ENCODE measurements around the gene UNC5C.

DNA sequence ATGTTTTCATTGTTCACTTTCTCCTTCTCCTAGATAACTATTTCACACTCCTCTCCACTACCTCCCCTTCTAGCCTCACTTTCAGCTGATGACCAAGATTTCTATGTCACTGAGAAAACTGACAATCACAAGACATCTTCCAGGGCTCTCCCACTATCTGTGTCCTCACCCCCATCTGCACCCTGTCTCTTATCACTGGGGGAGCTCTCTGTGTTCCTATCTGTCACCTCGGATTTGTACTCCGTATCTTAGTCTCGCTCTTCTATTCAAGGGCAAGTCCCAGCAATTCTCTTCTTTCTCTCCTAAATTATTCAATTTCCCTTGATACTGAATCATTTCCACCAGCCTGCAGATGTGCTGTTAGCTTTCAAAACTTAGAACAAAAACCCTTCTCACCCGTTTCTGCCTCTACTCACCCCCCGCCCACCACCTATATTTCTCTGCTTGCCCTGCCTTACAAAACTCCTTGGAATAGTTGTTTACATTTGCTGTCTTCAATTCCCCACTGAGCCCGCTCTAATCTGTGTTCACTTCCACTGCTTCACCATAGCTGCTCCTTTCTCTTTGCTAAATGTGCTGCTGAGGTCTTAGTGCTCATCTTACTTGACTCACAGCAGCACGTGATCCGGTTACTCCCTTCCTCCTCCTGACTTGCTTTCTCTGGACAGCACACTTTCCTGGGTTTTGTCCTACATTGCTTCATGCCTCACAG, 293.2 kb downstream of the UNC5C start:
- TF ChIP-seq POLR2AphosphoS5 (IDR thresholded peaks at IDR 0.05): no peak
- TF ChIP-seq CTCF (IDR thresholded peaks at IDR 0.05): no peak
- no peak for TF ChIP-seq POLR2A (IDR thresholded peaks at IDR 0.05)
- TF ChIP-seq EP300 (IDR thresholded peaks at IDR 0.05): no peak
